GM21515 (cell line): ENCODE measurements around the gene TMEM170A.
A peak's percentile ranks its signal among the peaks of the same experiment; 100 is the strongest.
"Not testable (repeated sequence)": the region's sequence is repeated elsewhere in the genome, so short reads cannot be mapped to it uniquely, and the experiment has no call there.

Source experiments
- ATAC-seq: cut with Tn5 transposase; IDR thresholded peaks from one replicate; pipeline ENCODE4 v1.9.1; 2021; ENCODE audit not compliant: unreplicated experiment

Gene TMEM170A

GRCh38 chr16:75464122-75464918, at the start of gene TMEM170A:
Gene TMEM170A (minus strand): TSS chr16:75464689. CDS start chr16:75464600, 89 bp downstream.
- peak; percentile 90 for ATAC-seq

- no peak for ATAC-seq
Observed at GRCh38 chr16:75506574-75506973, 42.1 kb upstream of the TMEM170A start.

GRCh38 chr16:75506107-75506506, 41.6 kb upstream of the TMEM170A start:
- no peak for ATAC-seq

GRCh38 chr16:75503801-75504200, 39.3 kb upstream of the TMEM170A start:
- no peak for ATAC-seq

- no peak for ATAC-seq
Observed at GRCh38 chr16:75502916-75503605, 38.6 kb upstream of the TMEM170A start.

GRCh38 chr16:75501820-75502219, 37.3 kb upstream of the TMEM170A start:
- ATAC-seq, result not testable (repeated sequence)

- no peak for ATAC-seq
Observed at GRCh38 chr16:75501359-75501758, 36.9 kb upstream of the TMEM170A start.

- not testable (repeated sequence) for ATAC-seq
Observed at GRCh38 chr16:75498605-75499322, 34.3 kb upstream of the TMEM170A start.

GRCh38 chr16:75497558-75497957, 33.1 kb upstream of the TMEM170A start:
- ATAC-seq, result no peak

GRCh38 chr16:75495076-75495674, 30.7 kb upstream of the TMEM170A start, which contains the start of gene CHST6:
Gene CHST6 (minus strand): TSS chr16:75495441. CDS start chr16:75479828, 15,613 bp downstream.
- peak; percentile 65 for ATAC-seq

- no peak for ATAC-seq
Observed at GRCh38 chr16:75494661-75495075, 30.2 kb upstream of the TMEM170A start.

- no peak for ATAC-seq
Observed at GRCh38 chr16:75494184-75494583, 29.7 kb upstream of the TMEM170A start.

GRCh38 chr16:75491876-75492275, 27.4 kb upstream of the TMEM170A start:
- no peak for ATAC-seq

GRCh38 chr16:75488322-75488721, 23.8 kb upstream of the TMEM170A start:
- ATAC-seq, result no peak

- ATAC-seq, result peak; percentile 49
Observed at GRCh38 chr16:75486676-75487313, 22.3 kb upstream of the TMEM170A start.

- no peak for ATAC-seq
Observed at GRCh38 chr16:75486014-75486675, 21.7 kb upstream of the TMEM170A start.

GRCh38 chr16:75485230-75486013, 20.9 kb upstream of the TMEM170A start:
- no peak for ATAC-seq

GRCh38 chr16:75483222-75483621, 18.7 kb upstream of the TMEM170A start:
- no peak for ATAC-seq
